Right renal cortex interstitium (tissue), 3 donors: ENCODE data around the gene SLC25A6. TPM values are rescaled to one million over a fixed set of nuclear protein-coding genes. Genes with fewer than 3 reads are reported as not detected.
"Not testable (repeated sequence)": the region's sequence is repeated elsewhere in the genome, so short reads cannot be mapped to it uniquely, and the experiment has no call there.

Experiments used
- DNase-seq, 3 donors: peaks; one replicate each; pipeline ENCODE4 v3.0.0-alpha.2; 2013; ENCODE audit warnings: low read depth in 3 of 3, low spot score in 2 of 3
- polyA plus RNA-seq, 3 donors: library from polyadenylated mRNA; unstranded; fragments of 120-200 nt; gene quantifications; one replicate each; pipeline ENCODE4 v1.2.1, GENCODE V29; 2013; ENCODE audit not compliant: insufficient read length in 3 of 3

The SLC25A6 gene
- polyA plus RNA-seq, result 100 to 1,000 TPM; 424 to 571 (median 538) TPM

DNA sequence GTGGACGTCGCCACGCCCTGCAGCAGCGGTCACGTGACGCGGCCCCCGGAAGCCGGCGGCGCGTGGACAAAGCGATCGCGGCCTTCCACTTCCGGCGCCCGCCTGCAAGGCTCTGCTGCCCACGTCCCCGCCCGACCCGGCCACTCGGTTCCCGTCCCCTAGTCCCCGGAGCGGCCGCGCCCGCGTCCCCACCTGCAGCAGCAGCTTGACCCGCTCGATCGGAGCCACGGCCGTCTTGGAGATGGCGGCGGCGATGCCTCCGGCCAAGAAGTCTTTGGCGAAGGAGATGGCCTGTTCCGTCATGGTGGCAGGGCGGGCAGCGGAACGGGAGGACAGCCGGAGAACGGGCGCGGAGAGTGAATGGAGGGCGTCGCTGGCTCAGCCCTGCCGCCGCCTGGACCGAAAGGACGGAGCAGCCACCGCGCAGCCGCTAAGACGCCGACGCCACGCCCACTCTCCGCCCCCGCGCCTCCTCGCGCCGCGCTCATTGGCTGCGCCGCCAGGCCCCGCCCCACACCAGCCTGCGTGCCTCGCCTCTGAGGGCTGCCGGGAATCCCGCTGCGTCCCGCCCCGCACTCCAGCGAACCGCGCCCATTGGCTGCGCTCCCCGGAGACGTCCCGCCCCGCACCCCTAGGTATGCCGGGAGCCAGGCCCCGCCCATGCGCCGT is at the start of gene SLC25A6:
TSS of gene SLC25A6 (minus strand) at position 407 of the 669 bp plus-strand sequence. CDS start at position 303, 104 bp downstream.
- peak; percentile 81 to 94 (median 92) for DNase-seq

GRCh38 chrX:1440506-1440905 is 48.6 kb upstream of the SLC25A6 start:
- DNase-seq, result no peak

DNA sequence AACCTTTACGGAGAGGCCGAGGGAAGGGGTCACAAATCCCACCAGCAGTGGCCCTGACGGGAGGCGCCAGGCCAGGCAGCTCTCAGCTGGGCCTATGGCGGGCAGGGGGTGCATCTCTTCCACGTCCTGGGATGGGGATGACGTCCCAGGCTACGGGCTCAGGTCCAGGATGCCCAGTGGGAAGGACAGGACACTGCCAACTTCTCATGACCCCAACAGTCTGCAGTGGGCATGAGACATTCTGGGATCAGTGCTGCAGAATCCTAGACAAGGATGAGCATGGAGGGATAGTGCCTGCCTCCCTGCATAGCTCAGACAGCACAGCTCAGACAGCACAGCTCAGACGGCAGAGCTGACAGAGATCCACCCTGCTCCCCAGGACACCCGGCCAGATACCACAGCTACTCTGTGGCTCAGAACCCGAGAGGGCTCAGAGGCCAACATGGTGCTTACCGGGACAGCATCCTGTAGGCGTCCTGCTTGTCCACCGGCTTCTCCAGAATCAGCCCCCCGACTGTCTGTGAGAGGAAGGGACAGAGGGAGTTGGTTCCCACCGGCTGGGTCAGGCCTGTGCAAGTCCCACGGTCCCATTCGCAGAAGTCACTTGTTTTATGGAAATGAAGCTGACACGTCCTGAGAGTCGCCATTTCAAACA is 43.5 kb upstream of the SLC25A6 start:
- no peak for DNase-seq

GRCh38 chrX:1434871-1435240 is 42.9 kb upstream of the SLC25A6 start:
- DNase-seq, result no peak

DNA sequence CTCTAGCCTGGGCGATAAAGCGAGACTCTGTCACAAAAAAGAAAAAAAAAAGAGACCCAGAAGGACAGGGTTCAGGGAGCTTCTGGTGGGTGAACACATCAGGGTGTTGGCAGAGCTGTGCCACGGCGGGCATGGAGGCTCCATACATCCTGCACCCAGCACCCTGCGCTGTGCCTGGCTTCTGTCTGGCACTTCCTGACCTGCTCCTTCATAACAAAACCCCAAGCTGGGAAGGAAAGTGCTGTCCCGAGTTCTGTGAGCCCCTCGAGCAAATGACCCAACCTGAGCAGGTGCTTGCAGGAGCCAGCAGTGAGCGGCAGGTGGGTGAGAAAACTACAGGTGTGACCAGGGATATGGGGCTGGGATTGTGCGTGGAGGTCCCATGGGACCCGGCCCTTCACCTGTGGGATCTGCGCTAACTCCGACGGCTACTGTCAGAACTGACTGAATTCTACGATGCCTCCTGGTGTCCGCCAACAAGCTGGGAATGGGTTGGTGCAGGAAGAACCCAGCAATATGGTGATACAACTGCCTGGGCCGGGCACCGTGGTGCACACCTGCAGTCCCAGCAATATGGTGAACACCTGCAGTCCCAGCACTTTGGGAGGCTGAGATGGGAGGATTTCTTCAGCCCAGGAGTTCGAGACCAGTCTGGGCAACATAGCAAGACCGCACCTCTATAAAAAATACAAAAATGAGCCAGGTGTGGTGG is 41.9 kb upstream of the SLC25A6 start:
- DNase-seq, result no peak

DNA sequence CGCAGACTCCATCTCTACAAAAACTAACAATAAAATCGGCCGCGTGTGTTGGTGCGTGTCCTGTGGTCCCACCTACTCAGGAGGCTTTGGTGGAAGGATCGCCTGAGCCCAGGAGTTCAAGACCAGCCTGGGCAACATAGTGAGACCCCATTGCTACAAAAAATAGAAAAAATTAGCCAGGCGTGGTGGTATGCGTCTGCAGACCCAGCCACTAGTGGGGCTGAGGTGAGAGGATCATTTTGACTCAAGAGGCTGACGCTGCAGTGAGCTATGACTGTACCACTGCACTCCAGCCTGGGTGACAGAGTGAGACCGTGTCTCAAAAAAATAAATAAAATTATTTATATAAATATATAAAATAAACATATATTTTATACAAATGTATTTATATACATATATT is 38.5 kb upstream of the SLC25A6 start:
- no peak for DNase-seq

- no peak for DNase-seq
Measured at GRCh38 chrX:1427756-1428155, 35.8 kb upstream of the SLC25A6 start.

GRCh38 chrX:1426321-1426720 is 34.4 kb upstream of the SLC25A6 start:
- DNase-seq, result not testable (repeated sequence)

DNA sequence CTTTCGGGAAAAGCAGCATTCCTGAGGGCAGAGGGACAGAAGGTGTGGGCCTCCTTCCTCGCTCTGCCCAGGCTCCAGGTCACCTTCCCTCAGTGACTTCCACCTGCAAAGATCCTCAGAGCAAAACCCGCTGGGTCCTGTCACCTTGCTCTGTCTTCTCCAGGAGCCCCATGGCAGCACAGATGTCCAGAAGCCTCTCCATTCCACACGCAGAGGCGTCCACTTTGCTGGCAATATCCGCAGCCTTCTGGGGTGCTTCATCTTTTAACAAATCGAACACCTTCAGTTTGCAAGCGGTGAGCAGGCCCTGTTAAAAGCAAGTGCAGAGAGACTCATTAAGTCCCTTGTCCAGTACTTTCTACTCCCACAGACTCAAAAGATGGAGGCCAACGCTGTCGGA is 33.5 kb upstream of the SLC25A6 start:
- no peak for DNase-seq

- DNase-seq, result no peak
Measured at GRCh38 chrX:1424147-1424851, 32.4 kb upstream of the SLC25A6 start.

DNA sequence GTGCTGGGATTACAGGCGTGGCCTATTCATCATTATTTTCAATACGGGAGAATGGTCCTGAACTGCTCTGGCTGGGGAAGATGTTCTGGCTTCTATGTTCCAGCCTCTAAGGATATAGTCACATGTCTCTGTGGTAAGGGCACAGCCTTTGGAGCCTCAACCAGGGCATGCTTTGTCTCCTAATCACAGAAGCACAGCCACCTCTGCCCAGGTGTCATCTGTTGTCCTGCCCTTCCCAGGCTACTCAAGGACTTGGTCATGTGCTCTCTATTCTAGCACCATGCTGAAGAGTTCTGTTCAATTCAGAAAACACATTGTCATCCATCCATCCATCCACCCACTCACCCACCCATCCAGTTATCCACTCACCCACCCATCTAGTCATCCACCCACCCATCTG is 31.3 kb upstream of the SLC25A6 start:
- no peak for DNase-seq

DNA sequence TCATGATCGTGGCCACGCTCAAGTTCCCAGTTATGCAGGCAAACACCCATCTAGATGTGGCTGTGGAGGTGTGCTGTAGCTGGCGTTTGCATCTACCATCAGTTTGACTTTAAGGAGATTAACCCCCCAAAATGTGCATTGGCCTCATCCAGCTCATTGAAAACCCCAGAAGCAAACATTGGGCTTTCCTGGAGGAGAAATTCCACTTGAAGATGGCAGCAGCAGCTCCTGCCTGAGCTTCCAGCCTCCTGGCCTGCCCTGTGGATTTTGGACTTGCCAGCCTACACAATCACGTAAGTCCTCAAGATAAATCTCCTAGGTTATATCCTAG is 30.2 kb upstream of the SLC25A6 start:
- DNase-seq, result no peak

DNA sequence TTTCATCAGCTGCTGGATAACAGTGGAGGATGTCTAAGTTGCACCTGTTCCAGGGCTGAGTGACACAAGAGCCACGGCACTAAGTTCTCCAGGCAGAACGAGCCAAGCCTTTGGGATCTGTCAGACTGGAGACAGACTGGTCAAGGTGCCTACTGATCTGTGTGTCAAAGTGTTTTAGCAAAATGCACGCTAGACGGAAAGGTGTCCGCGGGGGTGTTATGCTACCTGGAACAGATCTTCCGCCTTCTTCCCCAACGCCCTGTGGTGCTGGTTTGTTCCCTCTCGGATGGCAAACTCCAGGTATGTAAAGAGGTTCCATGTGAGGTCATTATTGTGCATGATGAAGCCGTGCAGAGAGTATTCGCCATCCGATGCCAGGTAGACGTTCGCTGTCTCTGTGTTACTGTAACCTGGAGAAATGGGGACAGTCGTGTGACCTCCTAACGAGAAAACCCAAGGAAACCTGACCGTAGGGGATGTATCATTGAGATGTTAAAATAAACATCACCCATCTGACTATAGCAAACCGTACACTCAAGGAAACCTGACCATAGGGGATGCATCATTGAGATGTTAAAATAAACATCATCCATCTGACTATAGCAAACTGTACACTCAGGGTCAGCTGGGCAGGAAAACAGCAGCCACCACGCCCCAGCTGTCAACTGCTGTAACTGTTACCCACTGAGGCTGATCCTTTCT is 29.7 kb upstream of the SLC25A6 start:
- no peak for DNase-seq

- no peak for DNase-seq
Measured at GRCh38 chrX:1420371-1420770, 28.5 kb upstream of the SLC25A6 start.

GRCh38 chrX:1419545-1420355 is 27.8 kb upstream of the SLC25A6 start:
- DNase-seq, result no peak

DNA sequence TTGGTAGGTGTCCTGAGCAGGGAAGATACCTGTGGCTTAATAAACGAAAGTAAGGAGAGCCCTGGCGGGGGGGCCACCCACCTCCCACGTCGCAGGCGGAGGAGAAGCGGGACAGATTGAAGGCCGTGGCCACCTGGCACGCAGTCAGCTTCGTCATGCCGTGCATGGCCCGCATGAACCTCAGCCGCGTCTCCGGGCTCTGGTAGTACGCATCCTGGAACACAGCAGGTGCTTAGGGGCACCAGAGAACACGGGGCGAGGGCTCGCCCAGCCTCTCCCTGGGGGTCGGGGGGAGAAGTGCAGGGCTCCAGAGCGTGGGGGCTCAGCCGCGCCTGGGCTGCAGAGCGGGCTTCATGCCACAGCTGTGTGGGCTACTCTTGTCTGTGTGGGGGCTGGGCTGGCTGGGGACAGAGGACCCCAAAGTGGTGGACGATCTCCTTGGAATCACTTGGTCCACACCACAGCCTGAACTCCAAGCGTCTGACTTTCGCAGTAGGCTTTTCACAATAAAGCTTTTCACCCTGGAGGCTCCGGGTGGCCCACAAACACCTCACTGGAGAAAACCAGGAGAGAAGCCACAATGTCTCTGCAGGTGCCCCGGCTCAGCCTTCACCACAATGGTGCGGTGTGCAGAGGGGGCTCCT is 27.1 kb upstream of the SLC25A6 start:
- no peak for DNase-seq

DNA sequence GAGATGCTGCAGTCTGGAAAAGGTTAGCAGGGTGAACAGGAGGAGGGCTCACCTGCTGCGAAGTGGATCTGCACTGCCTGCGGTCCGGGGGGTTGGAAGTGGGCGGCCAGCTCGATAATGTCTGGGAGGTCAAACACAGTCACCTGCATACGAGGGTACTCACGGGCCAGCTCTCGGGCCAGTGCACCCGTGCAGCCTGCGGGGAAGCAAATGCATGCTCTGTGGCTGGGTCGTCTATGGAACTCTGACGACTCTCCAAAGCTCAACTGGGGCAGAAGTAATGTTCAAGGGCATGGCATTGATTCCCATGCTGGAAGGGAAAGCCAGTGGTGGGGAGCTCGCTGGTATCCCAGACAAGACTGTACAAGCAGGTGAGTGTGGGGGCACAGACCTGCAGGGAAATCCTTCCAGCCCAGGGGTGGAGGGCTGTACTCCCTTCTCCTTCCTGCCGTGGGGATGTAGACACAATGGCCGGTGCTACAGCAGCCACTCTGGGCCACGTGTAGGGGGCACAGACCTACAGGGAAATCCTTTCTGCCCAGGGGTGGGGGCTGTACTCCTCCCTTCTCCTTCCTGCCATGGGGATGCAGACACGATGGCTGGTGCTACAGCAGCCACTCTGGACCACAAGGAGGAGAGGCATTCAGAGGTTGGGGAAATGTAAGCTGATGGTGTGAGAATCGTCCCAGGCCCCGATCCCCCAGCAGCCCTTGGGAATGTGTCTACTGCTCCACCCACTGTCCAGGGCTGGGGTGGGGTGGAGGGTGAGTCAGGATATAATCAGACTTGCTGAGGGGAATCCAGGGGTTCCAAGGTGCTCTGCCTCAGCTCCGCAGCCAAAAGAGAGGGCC is 26.2 kb upstream of the SLC25A6 start:
- no peak for DNase-seq

- DNase-seq, result no peak
Measured at GRCh38 chrX:1416965-1417760, 25.2 kb upstream of the SLC25A6 start.
